Esophagus squamous epithelium (tissue), 4 donors: Measurements from ENCODE around the gene SPECC1L.

Experiments used
- POLR2A ChIP-seq, 4 donors: fragments of 450-650 bp; IDR thresholded peaks; one replicate each; pipeline ENCODE4 v1.6.1; 2017; ENCODE audit warnings: antibody characterized with exemption in 4 of 4, mild to moderate bottlenecking in 4 of 4, moderate library complexity in 3 of 4
- TF ChIP-seq, protein P1 (sequence below), 6 experiments: fragments of 450-650 bp in 4 of 6; fragments of 200-600 bp in 2 of 6; sonication (generic) in 2 of 6; IDR thresholded peaks; one replicate each; pipeline ENCODE4 v1.5.1; 2016 to 2019; ENCODE audit warnings: antibody characterized with exemption in 6 of 6, mild to moderate bottlenecking in 4 of 6, moderate library complexity in 4 of 6

DNA sequence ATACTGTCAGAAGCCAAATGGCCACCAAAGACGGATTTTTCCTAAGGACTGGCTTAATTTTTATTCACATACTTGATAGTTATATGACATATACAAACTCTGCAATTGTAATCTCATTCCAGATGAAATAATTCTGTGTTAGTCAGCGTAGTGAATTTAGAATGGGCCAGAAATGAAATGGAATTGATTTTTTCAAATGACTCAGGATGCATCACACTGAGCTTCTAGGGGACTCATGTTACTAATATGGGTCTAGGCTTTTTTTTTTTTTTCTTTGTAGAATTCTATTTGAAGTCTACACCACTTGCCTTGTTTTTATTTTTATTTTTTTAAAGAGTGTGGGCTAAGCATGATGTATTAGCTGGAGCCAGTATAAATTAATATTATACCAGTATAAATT is 62.7 kb downstream of the SPECC1L start:
- TF ChIP-seq, protein P1, sequence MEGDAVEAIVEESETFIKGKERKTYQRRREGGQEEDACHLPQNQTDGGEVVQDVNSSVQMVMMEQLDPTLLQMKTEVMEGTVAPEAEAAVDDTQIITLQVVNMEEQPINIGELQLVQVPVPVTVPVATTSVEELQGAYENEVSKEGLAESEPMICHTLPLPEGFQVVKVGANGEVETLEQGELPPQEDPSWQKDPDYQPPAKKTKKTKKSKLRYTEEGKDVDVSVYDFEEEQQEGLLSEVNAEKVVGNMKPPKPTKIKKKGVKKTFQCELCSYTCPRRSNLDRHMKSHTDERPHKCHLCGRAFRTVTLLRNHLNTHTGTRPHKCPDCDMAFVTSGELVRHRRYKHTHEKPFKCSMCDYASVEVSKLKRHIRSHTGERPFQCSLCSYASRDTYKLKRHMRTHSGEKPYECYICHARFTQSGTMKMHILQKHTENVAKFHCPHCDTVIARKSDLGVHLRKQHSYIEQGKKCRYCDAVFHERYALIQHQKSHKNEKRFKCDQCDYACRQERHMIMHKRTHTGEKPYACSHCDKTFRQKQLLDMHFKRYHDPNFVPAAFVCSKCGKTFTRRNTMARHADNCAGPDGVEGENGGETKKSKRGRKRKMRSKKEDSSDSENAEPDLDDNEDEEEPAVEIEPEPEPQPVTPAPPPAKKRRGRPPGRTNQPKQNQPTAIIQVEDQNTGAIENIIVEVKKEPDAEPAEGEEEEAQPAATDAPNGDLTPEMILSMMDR (IDR thresholded peaks at IDR 0.05) = no peak
- TF ChIP-seq POLR2A (IDR thresholded peaks at IDR 0.05) = no peak
